Activated CD8-positive, alpha-beta memory T cell treated with anti-CD3 and anti-CD28 coated beads, Interleukin-2, amount 50 U/mL, for 1 hour (primary cell): ENCODE data around the gene TMIE.

Experiments
- DNase-seq: peaks from one replicate; pipeline ENCODE4 v3.0.0-alpha.2; 2020; ENCODE audit errors: extremely low read depth

TMIE gene, protein sequence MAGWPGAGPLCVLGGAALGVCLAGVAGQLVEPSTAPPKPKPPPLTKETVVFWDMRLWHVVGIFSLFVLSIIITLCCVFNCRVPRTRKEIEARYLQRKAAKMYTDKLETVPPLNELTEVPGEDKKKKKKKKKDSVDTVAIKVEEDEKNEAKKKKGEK

DNA sequence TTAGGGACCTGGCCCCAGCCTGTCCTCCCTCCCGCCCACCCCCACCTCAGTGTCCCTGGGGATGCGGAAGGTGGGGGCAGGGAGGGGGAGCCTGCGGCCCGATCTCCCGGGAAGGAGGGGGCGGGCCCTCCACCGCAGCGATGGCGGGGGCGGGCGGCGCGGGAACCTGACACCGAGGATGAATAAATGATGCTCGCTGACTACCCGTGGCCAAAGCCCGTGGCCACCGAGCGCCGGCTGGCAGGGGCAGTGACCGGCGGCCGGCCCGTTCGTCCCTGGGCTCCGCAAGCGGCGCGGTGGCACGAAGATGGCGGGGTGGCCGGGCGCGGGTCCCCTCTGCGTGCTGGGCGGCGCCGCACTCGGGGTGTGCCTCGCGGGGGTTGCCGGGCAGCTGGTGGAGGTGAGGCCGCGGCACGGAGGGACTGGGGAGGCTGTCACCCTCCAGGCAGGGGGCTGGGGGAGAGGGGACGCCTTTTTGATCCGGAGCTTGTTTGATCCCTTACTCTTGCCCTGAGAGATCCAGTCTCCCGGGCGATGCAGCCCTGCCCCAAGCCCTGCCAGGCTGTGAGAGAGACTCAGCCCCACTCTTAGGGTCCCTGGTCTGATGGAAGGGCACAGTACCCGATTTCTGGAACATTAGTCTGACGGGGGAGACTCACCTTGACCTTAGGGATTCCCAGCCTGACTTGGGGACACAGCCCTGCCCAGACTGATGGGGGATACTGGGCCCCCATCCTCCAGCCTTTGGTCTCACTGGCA lies at the start of gene TMIE:
TSS of gene TMIE (plus strand) at position 212 of the 759 bp plus-strand sequence. CDS start at position 308, 96 bp downstream.
- no peak for DNase-seq

DNA sequence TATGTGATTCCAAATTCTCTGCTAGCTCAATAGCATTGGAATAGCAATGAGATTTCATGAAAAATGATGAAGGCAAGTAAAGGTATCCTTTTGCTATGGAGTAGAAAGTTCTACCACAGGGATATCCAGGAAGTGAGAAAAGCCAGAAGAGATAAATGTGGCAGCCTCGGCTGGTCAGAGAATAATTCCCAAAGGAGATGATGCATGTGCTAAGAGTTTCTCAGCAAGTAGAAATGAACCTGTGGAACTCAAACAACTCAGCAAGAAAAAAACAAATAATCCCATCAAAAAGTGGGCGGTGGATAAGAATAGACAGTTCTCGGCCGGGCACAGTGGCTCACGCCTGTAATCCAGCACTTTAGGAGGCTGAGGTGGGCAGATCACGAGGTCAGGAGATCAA lies 45.9 kb upstream of the TMIE start:
- DNase-seq = no peak

DNA sequence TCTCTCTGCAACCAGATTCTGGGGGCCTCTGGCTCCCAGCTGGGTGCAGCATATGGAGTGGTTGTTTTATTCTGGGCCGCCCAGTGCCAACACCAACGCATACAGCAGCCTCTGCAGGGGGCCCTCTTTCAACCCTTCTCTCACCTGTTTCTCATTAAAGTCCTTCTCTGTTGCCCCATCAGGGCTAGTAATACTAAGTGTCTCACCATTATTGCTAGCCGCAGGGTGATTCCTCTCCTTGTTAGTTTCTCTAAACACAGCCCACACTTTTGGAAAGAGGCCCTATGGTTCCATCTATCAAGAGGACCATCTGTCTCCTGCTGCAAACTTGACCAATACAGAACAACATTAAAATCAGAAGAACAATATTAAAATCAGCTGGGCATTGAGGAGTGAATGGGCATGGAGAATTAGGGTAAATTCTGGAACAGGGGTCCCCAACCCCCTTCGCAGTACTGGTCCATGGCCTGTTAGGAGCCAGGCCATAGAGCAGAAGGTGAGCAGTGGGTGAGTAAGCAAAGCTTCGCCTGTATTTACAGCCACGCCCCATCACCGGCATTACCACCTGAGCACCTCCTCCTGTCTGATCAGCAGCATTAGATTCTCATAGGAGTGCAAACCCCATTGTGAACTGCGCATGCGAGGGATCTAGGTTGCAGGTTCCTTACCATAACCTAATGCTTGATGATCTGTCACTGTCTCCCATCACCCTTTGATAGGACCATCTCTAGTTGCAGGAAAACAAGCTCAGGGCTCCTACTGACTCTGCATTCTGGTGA lies 44.2 kb upstream of the TMIE start:
- DNase-seq = no peak

DNA sequence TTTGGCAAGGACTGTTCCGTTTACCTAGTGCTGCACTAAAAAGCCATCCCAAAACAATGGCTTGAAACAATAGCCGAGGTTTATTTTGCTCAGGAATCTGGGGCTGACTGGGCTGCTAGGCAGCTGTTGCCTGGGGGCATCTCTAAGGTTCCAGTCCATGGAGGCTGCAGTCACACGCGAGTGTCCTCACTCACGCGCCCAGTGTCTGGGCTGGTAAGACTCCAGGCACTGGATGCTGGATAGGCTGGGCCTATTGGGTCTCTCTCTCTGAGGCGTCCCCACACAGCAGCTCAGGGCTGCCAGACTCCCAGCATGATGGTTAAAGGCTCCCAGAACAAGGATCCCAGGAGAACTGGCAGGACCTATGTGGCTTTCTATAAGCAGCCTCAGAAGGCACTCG lies 41.9 kb upstream of the TMIE start:
- no peak for DNase-seq

DNA sequence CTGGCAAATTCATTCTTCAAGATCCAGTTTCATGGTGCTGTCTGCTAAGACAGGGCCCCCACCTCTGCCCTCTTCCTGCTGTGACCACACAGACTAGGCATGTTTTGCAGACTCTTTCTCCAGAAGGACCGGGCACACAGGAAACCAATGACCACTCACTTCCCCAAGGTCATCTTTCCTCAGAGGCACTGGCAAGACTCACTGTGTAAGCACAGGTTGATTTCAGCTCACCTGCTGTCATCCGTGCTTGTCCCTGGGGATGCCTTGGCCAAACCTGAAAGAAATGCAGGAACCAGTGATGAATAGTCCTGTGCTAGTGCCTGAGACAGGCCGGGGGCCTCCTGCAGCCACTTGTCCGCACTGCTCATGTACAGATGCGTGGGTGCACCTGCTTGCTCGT lies 41.2 kb upstream of the TMIE start:
- no peak for DNase-seq

DNA sequence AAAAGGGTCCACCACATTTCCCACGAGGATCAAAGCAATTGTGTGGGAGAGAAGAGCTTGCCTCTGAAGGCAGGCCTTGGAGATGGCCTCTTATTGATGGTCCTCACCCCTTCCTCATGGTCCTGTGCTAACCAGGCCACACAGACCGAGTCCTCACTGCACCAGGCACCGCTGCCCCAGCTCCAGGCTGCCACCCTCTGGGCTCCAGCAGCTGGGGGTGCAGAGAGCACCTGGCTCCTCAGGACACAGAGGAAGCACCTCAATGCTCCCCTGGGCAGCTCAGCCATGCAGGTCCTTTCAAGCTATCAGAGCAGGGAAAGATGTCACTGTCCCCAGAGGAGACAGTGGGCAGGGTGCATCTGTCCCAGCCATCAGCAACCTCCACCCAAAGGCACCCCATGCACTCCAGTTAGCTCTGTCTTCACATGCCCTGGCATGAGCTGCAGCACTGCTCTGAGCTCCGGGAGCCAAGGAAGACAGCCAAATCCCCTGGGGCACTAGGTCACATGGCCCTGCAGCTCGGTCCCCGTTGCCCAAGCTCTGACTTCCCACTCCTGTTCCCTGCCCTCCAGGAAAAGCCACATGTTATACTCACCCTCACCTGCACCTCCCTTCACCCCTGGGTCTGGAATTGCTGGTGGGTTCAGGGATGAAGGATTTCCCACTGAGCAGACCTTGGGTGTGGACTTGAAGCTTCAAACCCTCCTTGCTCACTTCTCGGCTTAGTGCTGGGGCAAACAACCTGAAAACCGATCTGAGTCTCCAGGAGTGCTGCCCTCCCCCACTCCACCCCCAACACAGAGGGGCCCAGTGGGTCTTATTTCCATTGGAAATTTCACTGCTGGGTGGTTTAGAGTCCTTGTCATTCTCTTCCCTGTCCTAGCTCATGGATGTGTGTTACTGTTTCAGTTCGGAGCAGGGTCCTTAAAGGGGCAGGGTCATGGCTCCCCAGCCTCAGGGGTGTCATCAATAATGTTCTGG lies 40.4 kb upstream of the TMIE start:
- DNase-seq = no peak

DNA sequence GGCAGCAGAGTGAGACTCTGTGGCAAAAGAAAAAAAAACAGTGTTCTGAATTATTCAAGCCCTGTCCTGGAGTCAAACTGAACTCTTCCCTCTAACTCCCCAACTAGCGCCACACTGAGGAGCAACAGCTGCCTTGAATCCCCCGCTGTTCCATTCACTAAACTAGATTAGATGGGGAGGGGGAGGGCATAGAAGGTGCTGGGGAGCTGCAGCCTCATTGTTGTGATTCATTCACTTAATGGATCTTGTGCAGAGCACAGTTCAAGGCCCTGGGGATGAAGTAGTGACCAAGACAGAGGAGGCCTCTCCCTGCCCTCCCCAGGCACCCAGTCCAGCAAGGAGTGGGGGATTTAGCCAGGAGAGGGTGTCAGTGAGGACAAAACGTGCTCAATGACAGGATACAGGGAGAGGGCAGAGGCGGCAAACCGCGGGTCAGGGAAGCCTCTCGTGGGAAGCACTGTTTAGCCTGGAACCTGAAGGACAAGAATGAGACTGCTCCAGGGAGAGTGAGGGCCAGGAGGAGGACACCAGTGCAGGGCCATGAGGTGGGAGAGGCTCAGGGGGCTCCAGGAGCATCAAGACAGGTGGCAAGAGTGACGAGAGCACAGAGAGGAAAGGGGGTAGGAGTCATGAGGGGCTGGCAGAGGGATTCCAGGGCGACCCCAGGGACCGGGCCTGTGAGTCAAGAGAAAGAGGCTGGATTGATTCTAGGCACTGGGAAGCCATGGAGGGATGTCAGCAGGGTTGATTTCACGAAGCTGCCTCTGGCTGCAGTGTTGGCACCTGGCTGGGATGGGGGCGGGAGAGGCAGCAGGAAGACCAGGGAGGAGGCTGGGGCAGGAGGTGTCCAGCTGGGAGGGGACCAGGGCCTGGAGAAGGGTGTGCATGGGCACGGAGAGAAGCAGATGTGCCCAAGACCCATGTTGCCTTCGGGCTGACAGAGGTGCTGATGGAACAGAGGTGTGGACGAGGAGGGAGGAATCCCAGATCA lies 39.1 kb upstream of the TMIE start:
- DNase-seq = no peak

DNA sequence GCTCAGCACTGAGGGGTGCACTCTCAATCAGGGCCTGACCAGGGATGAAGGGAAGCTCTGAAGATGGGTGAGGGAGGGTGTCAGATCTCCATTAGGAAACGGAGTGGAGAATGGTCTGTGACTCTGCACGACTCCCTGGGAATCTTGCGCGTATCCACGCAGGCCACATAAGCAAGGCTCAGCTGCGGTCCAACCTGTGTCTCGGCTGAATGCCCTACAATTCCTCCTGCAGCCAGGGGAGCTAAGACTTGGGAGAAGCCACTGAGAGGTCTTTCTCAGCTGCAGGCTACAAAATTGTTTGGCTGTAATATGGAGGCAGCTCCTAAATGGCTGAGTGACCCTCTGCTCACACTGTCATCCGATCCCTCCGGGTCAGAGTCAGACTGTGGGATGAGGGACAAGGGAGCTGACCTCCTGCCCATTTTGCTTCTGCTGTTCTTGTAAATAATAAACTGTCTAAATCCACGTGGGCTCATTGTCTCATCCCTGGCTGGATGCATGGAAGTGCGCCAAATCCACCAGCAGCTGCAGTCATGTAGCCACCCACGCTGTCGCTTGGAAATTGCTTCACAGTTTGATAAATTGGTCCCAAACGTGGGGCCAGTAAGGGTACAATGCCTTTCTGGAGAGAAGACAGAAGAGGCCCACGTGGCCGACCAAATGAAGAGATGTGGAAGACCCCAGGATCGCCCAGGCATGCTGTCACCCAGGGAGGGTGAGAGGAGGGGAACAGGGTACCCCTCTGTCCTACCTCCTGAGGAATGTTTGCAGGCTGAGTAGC lies 38.2 kb upstream of the TMIE start:
- no peak for DNase-seq

DNA sequence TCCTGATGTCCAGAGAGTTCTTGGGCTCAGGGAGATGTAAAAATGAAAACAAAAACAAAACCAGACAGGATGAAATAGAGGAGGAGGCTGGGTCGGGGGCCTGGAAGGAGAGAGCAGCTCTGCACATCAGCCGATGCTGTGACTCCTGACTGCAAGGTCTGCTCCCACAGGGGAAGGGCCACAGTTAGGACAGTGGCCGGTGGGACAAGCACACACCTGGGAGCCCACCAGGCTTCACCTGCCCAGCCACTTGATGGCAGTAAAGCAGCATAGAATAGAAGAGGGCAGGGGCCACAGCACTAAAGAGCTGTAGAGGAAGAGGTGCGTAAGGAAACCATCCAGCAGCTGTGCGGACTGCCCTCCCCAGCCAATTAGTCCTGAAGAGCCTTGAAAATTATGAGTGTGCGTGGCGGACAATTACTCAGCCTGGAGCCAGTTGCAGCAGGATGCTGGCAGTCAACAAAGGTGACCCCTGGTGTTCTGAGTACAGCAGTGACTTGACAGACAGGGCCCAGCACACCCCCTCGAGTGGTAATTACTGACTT lies 37.5 kb upstream of the TMIE start:
- no peak for DNase-seq

DNA sequence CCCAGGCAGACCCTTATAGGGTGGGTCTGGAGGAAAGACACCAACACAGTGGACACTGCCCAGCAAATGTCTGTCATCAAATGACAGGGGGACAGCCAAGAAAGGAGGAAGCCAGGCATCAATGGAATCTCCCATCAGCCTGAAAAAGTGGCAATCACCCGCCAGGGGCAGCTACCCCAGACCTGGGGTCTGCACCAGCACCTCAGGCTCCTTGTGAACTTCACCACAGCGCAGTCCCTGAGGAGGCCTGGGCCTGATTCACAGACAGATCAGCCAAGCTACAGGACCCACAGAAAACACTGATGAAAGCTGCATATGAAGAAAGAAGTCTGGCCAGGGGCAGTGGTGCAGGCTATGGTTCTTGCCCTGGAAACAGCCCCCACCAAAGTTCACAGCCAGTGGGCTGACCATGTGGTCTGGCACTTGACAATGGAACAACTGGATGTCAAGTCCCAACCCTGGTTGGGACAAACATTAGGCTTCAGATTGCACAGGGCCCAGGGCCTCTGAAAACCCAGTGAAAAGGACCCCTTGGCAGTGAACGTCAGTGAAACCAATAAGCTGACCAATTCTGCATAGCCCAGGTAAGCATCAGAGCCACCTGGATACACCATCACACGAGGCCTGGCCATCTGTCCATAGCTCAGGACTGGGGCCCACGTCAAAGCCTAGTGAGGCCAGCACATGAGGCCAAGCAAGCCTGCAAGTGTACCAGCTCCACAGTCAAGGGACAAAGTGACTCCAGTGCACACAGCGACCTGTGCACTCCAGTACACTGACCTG lies 36.8 kb upstream of the TMIE start:
- no peak for DNase-seq

DNA sequence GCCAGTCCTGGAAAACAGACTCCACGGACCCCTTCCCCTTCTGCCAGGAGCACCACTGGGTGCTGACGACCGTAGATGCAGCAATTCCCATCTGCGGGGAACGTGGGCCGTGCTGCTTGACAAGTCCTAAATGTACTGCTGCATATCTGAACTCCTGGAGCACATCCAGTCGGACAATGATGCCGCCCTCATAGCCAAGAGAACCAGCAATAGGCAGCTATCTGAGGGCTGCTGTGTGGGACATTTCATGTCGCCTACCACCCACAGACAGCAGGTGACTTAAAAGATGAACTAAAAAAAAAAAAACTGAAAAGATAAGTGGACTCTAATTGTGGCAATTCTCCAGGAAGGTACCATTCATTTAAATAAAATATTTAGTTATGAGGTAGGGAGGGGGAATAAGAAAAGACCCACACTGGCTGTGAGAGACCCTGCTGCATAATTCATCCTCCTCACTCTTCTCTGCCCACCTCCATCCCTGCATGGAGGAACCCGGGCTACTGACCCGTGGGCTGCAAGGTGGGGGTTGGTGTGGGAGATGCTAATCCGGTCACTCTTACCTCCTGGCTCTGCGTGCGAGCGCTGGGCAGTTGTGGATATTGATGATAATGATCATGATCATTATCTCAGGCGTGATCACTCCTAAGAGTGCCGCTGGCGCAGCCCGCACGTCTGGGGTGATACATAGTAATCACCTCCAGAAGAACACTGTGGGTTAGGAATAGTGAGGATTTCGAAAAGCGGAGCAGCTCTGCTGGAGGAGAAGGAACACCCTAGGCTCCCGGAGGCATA lies 36.0 kb upstream of the TMIE start:
- DNase-seq = no peak

DNA sequence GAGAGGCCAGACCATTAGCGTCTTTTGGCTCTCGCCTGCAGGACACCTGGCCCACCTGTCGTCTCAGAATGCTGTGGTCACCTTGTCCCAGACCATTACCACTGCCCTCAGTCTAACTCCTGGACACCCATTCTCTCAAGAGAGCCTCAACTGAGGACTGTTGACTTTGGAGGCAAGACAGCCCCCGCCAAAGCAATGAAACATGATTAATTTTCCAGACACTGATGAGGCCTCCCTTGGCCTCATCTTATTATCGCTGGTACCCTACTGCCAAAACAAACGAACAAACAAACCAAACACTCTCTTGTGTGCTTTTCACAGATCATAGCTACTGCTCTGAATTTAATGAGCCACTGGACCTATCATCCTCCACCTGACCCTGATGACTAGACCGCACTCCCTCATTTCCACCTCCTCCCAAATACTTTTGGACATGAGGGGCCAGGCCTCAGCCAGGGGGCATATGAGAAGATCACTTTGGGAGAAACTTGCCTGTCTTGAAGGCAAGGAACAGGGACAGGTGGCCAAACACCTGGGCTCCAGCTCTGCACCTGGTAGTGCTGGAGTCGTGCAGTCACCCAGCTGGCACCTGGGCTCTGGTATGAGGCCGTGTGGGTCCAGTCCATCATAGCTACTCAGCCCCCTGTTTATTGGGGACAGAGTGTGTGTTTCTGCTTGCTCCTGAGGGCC lies 35.3 kb upstream of the TMIE start:
- no peak for DNase-seq

DNA sequence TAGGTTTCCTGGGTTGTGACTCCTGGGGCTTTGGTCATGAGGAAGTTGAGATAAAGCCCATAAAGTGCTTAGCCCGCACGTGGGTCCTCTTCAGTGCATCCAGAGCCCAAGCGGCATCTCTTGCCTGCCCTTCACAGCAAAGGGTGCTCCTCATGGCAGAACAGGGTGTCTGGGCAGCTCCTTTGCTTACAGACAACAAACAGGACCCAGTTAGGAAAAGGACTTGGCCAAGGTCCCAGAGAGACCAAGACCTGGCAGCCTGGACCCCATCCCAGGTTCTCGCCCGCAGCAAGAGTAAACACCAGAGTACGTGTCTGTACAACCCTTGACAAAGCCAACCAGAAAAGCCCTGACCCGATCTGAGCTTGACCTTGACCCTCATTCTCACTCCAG lies 34.7 kb upstream of the TMIE start:
- no peak for DNase-seq

DNA sequence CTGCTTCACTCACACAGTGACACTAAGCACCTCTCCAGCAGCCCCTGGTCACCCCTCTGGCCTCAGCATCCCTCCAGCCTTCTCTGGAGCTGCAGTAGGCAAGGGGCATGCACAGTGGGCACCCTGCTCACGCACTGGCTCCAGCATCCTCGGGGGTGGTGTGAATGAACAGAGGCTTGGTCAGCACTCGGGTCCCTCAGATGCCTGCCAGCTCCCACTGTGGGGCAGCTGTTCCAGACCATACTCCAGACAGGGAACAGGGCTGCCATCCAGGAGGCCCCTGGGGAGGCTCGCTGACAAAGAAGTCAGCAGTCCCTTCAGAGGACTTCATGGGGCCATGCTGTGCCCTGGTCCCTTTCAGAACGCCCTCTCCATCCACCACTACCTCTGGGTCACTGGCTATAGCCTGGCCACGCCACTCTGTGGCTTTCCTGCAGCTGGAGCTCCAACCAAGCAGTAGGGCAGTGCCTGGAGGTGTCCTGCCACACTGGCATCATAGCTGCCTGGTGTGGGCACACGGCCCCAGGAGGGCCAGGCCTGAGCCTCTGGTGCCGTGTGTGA lies 34.1 kb upstream of the TMIE start:
- DNase-seq = no peak

DNA sequence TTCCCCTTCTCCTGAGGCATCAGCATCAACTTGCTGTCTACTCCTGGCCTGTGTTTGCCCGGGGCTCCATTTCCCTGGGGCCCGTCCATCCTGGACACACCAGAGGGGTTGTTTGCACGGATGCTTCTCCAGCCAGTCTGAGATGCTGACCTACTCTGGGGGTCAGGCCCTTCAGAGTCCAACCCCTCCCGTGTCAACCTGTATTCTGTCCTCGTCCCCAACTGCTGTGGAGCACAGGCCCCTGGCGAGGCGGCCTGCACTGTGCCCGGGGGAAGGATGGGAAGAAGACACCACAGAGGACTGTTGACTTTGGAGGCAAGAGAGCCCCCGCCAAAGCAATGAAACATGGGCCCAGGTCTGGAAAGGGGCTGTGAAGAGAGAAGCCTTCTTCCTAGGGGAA lies 33.5 kb upstream of the TMIE start:
- no peak for DNase-seq

DNA sequence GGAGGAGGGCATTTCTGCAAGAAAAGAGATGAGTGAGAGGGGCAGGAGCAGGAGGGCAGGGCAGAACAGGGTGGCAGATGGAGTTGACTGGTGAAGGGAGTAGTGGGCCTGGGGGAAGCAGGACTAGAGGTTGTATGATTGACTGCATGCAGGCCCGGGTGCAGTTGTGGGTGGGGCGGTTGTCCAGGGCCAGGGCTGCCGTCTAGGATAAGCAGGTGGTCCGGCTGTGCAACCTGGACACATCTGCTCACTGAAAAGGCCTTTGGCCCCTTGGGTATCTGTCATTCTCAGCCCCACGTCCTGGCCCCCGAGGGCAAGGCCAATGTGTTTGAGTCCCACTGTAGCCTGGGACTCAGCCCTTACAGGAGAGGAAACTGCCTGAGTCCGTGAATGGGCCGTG lies 33.1 kb upstream of the TMIE start:
- no peak for DNase-seq

DNA sequence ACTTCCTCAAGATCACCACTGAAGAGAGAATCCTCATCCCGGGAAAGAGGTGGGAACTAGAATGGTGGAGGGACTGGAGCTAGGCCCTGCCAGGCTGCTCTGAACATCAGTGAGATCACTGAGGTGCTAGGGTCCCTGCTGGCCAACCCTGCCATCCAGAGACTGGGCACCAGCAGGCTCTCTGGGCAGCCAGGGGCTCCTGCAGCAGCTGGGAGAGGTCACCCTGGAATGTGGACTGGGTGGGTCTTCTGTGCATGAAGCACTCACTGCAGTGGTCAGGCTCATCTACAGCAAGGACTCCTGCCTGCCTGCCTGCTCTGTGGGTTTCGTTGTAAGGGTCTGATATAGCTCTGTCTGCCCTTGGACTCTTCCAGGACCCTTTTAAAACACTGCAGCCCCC lies 32.6 kb upstream of the TMIE start:
- DNase-seq = no peak
